ENCODE data around the gene OLFML1. TPM values are rescaled to one million over a fixed set of nuclear protein-coding genes. Genes with fewer than 3 reads are reported as not detected.

OLFML1 gene
- total RNA-seq, 2 experiments from 2014 or later: not detected

GRCh38 chr11:7551571-7551970 is 66.3 kb downstream of the OLFML1 start:
- TF ChIP-seq CTCF (conservative IDR thresholded peaks at IDR 0.05; ENCODE audit: low read length) (no peak), EZH2phosphoT487 (IDR thresholded peaks at IDR 0.05; ENCODE audit: borderline replicate concordance, low read depth, low read length) (no peak)
- BruUV-seq (replicated peaks): no TSS peak
- DNase-seq (ENCODE audit: low spot score): no peak
- intact Hi-C loops (cut with micrococcal nuclease; ENCODE audit: unreplicated experiment): no loop called here
- Histone ChIP-seq H2AFZ (ENCODE audit: low read length) (no peak overlapping the region), H3K4me2 (ENCODE audit: low read length) (no peak overlapping the region), H4K20me1 (ENCODE audit: insufficient read depth, low read length) (peaks cover 16% of the 10 kb centered on the region), H3K79me2 (ENCODE audit: insufficient read depth, low read depth, low read length) (peaks cover 82% of the 10 kb centered on the region; the same call in 1 of the 2 replicates), H3K27ac (ENCODE audit: low read depth, low read length, poor library complexity, severe bottlenecking) (no peak overlapping the region), H3K4me1 (ENCODE audit: insufficient read depth, low read length, poor library complexity, severe bottlenecking) (peaks cover 17% of the 10 kb centered on the region), H3K4me3 (ENCODE audit: low read depth, low read length, poor library complexity, severe bottlenecking) (no peak overlapping the region), H3K9me2 (ENCODE audit: insufficient read depth, low read length) (no peaks in the 10 kb centered on the region), H3K36me3 (ENCODE audit: insufficient read depth, low read length) (peaks cover 80% of the 10 kb centered on the region), H3K9me3 (ENCODE audit: low read length) (no peaks in the 10 kb centered on the region)
- ChIA-PET CTCF (ENCODE audit: unreplicated experiment) (no interaction called here), POLR2A (interaction anchor here (1.7 to 1.8 kb wide), 2 partner anchors 18 to 31 kb away, joined by 3 to 11 read pairs; no protein-coding TSS in a partner anchor)

GRCh38 chr11:7552666-7553065 is 67.4 kb downstream of the OLFML1 start:
- intact Hi-C loops (cut with micrococcal nuclease; ENCODE audit: unreplicated experiment): no loop called here
- peaks cover 15% of the 10 kb centered on the region for H4K20me1 ChIP-seq (ENCODE audit: insufficient read depth, low read length)
- peaks cover 83% of the 10 kb centered on the region; the same call in 1 of the 2 replicates for H3K79me2 ChIP-seq (ENCODE audit: insufficient read depth, low read depth, low read length)
- peaks cover 86% of the 10 kb centered on the region for H3K36me3 ChIP-seq (ENCODE audit: insufficient read depth, low read length)
- H2AFZ ChIP-seq (ENCODE audit: low read length): no peak overlapping the region
- no peak overlapping the region for H3K4me2 ChIP-seq (ENCODE audit: low read length)
- POLR2A ChIA-PET: interaction anchor here (0.7 to 1.8 kb wide), 3 partner anchors 19 to 32 kb away, joined by 3 to 11 read pairs (median 3); no protein-coding TSS in a partner anchor
- H3K9me2 ChIP-seq (ENCODE audit: insufficient read depth, low read length): no peaks in the 10 kb centered on the region
- no peak for TF ChIP-seq EZH2phosphoT487 (IDR thresholded peaks at IDR 0.05; ENCODE audit: borderline replicate concordance, low read depth, low read length)
- TF ChIP-seq CTCF (conservative IDR thresholded peaks at IDR 0.05; ENCODE audit: low read length): no peak
- H3K27ac ChIP-seq (ENCODE audit: low read depth, low read length, poor library complexity, severe bottlenecking): no peak overlapping the region
- H3K9me3 ChIP-seq (ENCODE audit: low read length): no peaks in the 10 kb centered on the region
- no peak for DNase-seq (ENCODE audit: low spot score)
- H3K4me3 ChIP-seq (ENCODE audit: low read depth, low read length, poor library complexity, severe bottlenecking): no peak overlapping the region
- BruUV-seq (replicated peaks): no TSS peak
- CTCF ChIA-PET (ENCODE audit: unreplicated experiment): no interaction called here
- peaks cover 17% of the 10 kb centered on the region for H3K4me1 ChIP-seq (ENCODE audit: insufficient read depth, low read length, poor library complexity, severe bottlenecking)

GRCh38 chr11:7555052-7555699 is 69.9 kb downstream of the OLFML1 start:
- Histone ChIP-seq H3K27ac (ENCODE audit: low read depth, low read length, poor library complexity, severe bottlenecking) (no peak overlapping the region), H3K9me2 (ENCODE audit: insufficient read depth, low read length) (no peaks in the 10 kb centered on the region), H3K79me2 (ENCODE audit: insufficient read depth, low read depth, low read length) (peaks cover 87% of the 10 kb centered on the region), H3K4me2 (ENCODE audit: low read length) (no peak overlapping the region), H3K9me3 (ENCODE audit: low read length) (no peaks in the 10 kb centered on the region), H2AFZ (ENCODE audit: low read length) (no peak overlapping the region), H3K4me3 (ENCODE audit: low read depth, low read length, poor library complexity, severe bottlenecking) (no peak overlapping the region), H3K36me3 (ENCODE audit: insufficient read depth, low read length) (peaks cover 72% of the 10 kb centered on the region), H4K20me1 (ENCODE audit: insufficient read depth, low read length) (no peaks in the 10 kb centered on the region; the same call in 1 of the 2 replicates), H3K4me1 (ENCODE audit: insufficient read depth, low read length, poor library complexity, severe bottlenecking) (peaks cover 13% of the 10 kb centered on the region)
- BruUV-seq (replicated peaks): no TSS peak
- CTCF ChIA-PET (ENCODE audit: unreplicated experiment): no interaction called here
- no peak for DNase-seq (ENCODE audit: low spot score)
- intact Hi-C loops (cut with micrococcal nuclease; ENCODE audit: unreplicated experiment): no loop called here
- POLR2A ChIA-PET: no interaction called here
- TF ChIP-seq CTCF (conservative IDR thresholded peaks at IDR 0.05; ENCODE audit: low read length): no peak
